ENCODE measurements around the gene CDS1.
"Not testable (repeated sequence)": the region's sequence is repeated elsewhere in the genome, so short reads cannot be mapped to it uniquely, and the experiment has no call there.

CDS1 gene

GRCh38 chr4:84673475-84674240 is 90.7 kb downstream of the CDS1 start:
- DNase-seq (ENCODE audit: low spot score): peak; percentile 72

GRCh38 chr4:84677093-84677492 is 94.2 kb downstream of the CDS1 start:
- DNase-seq (ENCODE audit: low spot score): no peak

GRCh38 chr4:84677995-84678394 is 95.1 kb downstream of the CDS1 start:
- DNase-seq (ENCODE audit: low spot score): no peak

DNA sequence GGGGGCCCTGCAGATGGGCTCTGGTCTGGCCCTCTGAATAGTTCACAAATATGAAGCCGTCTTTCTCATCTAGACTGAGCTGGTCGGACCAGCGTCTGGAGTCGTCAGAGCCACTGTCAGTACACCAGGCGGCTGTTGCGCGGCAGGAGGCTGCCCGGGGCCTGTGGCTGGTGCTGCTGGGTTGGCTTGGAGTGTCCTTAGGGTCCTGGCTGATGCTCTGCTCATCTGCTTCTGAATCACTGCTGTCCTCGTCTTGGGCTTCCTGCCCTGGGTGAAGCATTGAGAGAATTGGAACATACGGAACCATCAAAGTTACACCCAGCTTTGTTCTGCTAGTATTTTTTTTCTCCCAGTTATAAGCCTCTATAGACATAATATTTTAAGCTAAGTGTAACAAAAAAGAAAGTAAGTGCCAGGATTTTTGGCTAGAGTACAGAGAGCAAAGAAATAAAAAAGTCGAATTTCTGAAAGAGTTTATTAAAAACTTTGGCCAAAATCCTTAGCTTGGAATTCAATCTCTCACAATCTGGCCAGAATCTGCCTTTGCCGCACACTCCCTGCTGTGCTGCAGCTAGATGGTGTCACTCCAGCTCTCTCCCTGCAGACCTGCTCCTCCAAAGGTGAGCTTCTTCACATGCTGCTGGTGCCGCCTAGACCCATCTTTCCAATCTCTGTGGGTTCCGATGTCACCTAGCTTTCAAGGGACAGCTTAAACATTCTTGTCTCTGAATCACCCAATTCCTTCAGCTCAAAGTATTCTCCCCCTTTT is 96.2 kb downstream of the CDS1 start:
- DNase-seq (ENCODE audit: low spot score): no peak

GRCh38 chr4:84680956-84681355 is 98.0 kb downstream of the CDS1 start:
- DNase-seq (ENCODE audit: low spot score): no peak

GRCh38 chr4:84681486-84682274 is 98.8 kb downstream of the CDS1 start:
- peak; percentile 75 for DNase-seq (ENCODE audit: low spot score)

DNA sequence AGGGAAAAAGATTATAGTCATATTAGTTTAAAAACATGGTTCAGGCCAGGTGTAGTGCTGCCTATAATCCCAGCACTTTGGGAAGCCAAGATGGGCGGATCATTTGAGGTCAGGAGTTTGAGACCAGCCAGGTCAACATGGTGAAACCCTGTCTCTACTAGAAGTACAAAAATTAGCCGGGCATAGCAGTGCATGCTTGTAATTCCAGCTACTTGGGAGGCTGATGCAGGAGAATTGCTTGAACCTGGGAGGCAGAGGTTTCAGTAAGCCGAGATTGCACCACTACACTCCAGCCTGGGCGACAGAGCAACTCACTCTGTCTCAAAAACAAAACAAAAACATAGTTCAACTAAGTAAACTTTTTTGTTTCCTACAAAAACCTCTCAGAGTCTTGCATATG is 99.7 kb downstream of the CDS1 start:
- not testable (repeated sequence) for DNase-seq (ENCODE audit: low spot score)

DNA sequence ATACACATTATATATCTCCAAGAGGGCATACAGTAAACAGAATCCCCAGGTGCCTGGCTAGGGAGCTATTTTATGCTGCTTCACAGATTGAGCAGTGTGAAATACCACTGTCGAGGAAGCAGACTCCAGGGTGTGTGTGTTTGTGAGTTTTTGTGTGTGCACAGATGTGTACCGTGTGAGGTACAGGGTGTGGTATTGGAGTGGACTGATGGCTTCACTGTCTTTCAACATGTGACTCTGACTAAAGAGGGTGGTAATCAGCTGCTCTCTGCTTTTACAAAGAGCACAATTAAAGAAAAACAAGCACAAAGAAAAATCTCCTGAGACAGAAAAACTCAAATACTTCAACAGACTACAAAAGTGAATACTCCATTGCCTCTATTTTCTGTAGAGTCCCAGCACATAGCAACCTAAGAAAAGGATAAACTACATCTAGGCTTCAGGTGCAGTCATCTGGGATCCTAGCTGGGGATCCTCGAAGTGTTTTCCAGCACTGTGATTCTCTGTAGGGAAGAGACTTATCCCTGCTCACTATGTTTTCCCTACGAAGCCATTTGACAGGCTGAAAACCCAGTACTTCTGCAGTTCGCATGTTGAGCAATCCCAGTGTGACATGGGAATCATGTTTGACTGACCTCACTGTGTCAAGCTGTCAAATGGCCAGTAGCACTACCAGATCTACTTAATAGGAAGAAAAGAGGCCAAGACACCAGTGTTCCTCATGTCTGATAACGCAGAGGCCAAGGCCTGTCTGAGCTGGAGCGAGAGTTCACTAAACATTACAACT is 100.3 kb downstream of the CDS1 start:
- DNase-seq (ENCODE audit: low spot score): no peak

DNA sequence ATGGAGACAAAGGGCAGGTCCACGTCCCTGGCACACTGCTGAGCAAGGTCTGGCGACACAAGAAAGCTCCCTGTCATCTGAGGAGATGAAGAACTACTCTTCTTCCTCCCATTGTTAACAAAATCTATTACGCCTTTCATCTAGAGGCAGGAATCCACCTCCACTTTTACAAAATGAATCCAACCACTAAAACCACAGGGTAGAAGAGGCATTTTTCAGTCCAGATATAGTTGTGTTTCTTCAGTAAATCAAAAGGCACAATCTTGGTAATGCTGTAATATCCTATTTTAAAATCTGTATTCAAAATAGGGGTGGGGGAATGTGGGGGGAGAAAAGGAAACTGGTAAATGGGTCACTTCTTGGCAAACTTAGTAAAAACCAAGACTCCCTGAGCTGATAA is 101.4 kb downstream of the CDS1 start:
- no peak for DNase-seq (ENCODE audit: low spot score)

GRCh38 chr4:84685105-84685504 is 102.2 kb downstream of the CDS1 start:
- no peak for DNase-seq (ENCODE audit: low spot score)

DNA sequence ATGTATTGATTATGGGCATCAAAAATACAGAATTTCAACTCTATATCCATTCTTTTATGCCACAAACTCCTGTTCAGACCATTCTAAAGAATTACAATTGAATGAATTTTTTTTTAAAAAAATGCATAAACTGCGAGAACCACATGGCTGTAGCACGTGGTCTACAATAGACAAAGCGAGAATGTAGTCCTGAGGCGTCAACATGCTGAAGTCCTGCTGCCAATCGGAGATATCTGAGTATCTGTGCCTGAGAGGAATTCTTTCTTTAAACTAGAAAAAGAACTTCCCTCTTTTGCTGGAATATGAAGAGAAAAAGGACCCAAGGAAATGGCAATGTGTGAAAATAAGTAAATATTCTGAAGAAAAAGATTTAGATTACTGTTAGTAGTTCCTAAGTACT is 105.7 kb downstream of the CDS1 start:
- no peak for DNase-seq (ENCODE audit: low spot score)

DNA sequence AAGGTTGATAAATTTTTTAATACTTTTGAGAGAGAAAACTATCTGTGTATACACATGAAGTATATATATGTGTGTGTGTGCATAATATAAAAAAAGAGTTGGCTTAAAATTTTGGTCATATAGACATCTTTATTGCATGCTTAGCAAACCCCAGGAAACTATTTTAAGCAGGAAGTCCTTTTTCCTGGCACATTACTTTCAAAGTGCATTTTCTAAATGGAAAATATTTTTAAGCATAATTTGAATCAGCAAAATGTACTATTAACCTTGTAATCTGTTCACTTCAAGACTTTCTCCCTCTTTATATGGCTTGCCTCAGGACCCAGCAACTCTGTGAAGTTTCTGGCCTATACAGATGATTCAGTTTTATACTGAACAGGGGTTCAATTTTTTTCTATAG is 106.3 kb downstream of the CDS1 start:
- no peak for DNase-seq (ENCODE audit: low spot score)

- no peak for DNase-seq (ENCODE audit: low spot score)
These were observed 107.6 kb downstream of the CDS1 start for GRCh38 chr4:84690481-84690880.

DNA sequence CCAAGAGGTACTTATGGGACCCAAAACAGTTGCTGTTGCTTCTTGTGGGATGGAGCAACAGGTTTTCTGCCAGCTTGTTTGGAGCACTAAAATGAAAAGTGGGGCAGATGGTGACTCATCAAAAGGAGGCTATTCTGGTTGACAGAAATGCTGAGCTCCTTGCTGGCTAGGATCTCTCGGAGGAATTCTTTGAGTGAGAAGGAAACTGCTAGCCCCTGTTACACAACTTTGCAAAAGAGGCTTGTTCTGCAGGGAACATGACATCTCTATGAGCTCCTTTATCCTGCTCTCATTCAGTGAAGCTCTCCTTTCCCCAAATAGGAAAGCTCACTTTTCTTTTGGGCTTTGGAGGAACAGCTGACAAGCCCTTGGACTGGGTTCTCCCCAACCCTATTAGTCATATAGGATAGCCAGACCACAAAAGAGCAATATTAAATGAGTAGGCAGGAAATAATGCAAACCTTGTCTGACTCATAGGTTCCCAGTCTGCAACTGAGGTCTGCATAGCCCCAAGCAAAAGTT is 108.3 kb downstream of the CDS1 start:
- DNase-seq (ENCODE audit: low spot score): peak; percentile 83

DNA sequence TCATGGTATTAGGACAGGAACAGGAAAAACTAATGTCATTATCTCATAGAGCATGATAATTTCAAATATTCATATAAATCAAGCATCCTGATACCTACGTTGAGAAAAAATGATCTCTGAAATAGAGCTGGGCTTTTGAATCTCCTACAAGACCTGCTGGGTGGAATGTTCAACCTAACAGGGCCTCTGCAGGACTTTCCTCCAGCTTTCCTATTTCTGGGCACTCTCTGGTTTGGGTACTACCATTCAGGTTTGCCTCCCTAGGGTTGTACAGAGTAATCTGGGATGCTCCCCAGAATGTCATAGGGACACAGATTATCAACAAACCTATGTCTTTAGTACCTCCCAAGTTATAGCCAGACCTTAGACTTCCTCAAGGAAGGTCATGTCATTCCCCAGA is 108.9 kb downstream of the CDS1 start:
- no peak for DNase-seq (ENCODE audit: low spot score)

- DNase-seq (ENCODE audit: low spot score): no peak
These were observed 114.2 kb downstream of the CDS1 start for GRCh38 chr4:84697159-84697558.

DNA sequence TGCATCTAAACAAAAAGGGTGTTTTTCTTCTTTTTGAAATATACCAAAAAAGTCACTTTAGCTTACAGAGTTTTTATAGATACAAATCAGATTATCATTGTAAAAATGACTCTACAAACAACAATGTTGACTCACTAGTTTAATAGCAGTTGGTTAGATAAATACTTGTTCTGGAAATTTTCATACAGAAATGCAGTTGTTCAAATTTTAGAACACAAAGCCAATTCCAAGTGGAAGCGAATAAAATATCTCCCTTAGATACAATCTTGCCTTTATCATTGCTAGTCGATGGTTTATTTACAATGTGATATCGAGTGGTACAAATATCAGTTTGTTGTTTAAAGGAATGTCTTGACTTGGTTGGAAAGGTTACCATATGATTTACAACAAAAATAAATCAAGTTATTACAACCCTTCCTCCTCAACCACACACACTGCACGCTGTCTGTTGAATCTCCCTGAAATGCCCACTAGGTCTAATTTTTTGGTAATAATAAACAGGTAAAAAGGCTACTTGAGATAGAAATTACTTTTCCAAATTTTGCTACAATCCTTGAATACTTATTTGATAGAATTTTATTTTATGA is 114.8 kb downstream of the CDS1 start:
- DNase-seq (ENCODE audit: low spot score): no peak

DNA sequence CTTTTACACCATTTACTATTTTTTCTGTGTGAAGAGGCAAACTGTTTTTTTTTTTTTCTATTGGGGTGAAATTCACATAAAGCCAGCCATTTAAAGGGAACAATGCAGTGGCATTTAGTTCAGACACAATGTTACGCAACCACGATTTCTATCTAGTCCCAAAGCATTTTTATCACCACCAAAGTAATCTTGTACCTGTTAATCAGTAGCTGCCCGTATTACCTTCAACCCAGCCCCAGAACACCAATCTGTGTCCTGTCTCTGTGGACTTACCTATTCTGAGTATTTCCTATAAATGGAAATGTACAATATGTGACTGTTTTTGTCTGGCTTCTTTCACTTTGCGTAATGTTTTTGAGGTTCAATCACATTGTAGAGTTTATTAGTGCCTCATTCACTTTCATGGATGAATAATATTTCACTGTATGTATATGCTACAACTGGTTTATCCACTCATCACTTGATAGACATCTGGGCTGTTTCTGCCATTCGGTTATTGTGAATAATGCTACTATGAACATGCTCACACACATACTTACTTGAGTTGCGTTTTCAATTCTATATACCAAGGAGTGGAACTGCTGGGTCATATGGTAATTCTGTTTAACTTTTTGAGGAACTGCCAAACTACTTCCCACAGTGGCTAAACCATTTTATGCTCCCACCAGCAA is 116.2 kb downstream of the CDS1 start:
- DNase-seq (ENCODE audit: low spot score): no peak

All from AG08396 (cell line).